WTC11 (cell line): ENCODE measurements around the gene PSPC1. TPM values are rescaled to one million over a fixed set of nuclear protein-coding genes. Genes with fewer than 3 reads are reported as not detected.

Experiments used
- ATAC-seq: fragments of 200-7000 bp; cut with Tn5 transposase; 2 replicates; pipeline ENCODE4 v1.10.0; 2021; ENCODE audit warnings: mild to moderate bottlenecking, moderate library complexity
- CTCF ChIA-PET: fragments of 300-600 bp; sonication (Branson Sonifier 250); formaldehyde crosslinking; loops from one replicate; lab custom pipeline; 2021; ENCODE audit warnings: antibody characterized with exemption; lab: Charles Lee
- POLR2A ChIA-PET: fragments of 350-600 bp; sonication (Branson Sonifier 250); formaldehyde crosslinking; loops from one replicate; lab custom pipeline; 2021; ENCODE audit warnings: antibody characterized with exemption; lab: Charles Lee
- DNase-seq: peaks from one replicate; pipeline ENCODE4 v3.0.0; 2021; ENCODE audit warnings: low spot score
- H3K27ac Mint-ChIP-seq: 2 replicates; pipeline ENCODE4 v1.8.0; 2021; ENCODE audit warnings: mixed read lengths
- H3K27me3 Mint-ChIP-seq: 2 replicates; pipeline ENCODE4 v1.8.0; 2021; ENCODE audit warnings: low read depth, mild to moderate bottlenecking, moderate library complexity, mixed read lengths
- H3K36me3 Mint-ChIP-seq: 2 replicates; pipeline ENCODE4 v1.8.0; 2021; ENCODE audit warnings: mixed read lengths
- H3K4me1 Mint-ChIP-seq: 2 replicates; pipeline ENCODE4 v1.8.0; 2022; ENCODE audit warnings: mixed read lengths
- H3K4me3 Mint-ChIP-seq: 2 replicates; pipeline ENCODE4 v1.8.0; 2021; ENCODE audit warnings: mild to moderate bottlenecking, moderate library complexity, mixed read lengths
- H3K9me3 Mint-ChIP-seq: 2 replicates; pipeline ENCODE4 v1.8.0; 2021; ENCODE audit warnings: mixed read lengths
- ATF1 ChIP-seq: sonication (generic); formaldehyde crosslinking; IDR thresholded peaks from 2 replicates; pipeline ENCODE4 v1.8.1; 2023; ENCODE audit warnings: mild to moderate bottlenecking, moderate library complexity, missing genetic modification reagents
- ATF6 ChIP-seq: sonication (generic); formaldehyde crosslinking; IDR thresholded peaks from 2 replicates; pipeline ENCODE4 v1.8.1; 2023; ENCODE audit warnings: mild to moderate bottlenecking, missing genetic modification reagents
- ESRRA ChIP-seq: sonication (generic); formaldehyde crosslinking; IDR thresholded peaks from 2 replicates; pipeline ENCODE4 v1.8.1; 2022; ENCODE audit warnings: mild to moderate bottlenecking, missing genetic modification reagents, borderline replicate concordance
- ETV6 ChIP-seq: sonication (generic); formaldehyde crosslinking; IDR thresholded peaks from 2 replicates; pipeline ENCODE4 v1.8.1; 2022; ENCODE audit warnings: mild to moderate bottlenecking, missing genetic modification reagents
- FOXP1 ChIP-seq: sonication (generic); formaldehyde crosslinking; IDR thresholded peaks from 2 replicates; pipeline ENCODE4 v1.8.0; 2022; ENCODE audit warnings: missing genetic modification reagents, mild to moderate bottlenecking, moderate library complexity, borderline replicate concordance
- GRHL2 ChIP-seq: fragments of 250-450 bp; sonication (Bioruptor Pico); IDR thresholded peaks from 2 replicates; pipeline ENCODE4 v1.8.0; 2022; ENCODE audit warnings: mild to moderate bottlenecking, moderate library complexity; ENCODE audit not compliant: insufficient replicate concordance, severe bottlenecking
- PRDM15 ChIP-seq: sonication (generic); formaldehyde crosslinking; IDR thresholded peaks from 2 replicates; pipeline ENCODE4 v1.8.0; 2022; ENCODE audit warnings: missing genetic modification reagents
- RELA ChIP-seq: sonication (generic); formaldehyde crosslinking; IDR thresholded peaks from 2 replicates; pipeline ENCODE4 v1.8.1; 2022; ENCODE audit warnings: missing genetic modification reagents, mild to moderate bottlenecking, borderline replicate concordance
- TP53 ChIP-seq: sonication (generic); formaldehyde crosslinking; IDR thresholded peaks from 2 replicates; pipeline ENCODE4 v1.8.1; 2023; ENCODE audit warnings: mild to moderate bottlenecking, missing genetic modification reagents
- USF1 ChIP-seq: sonication (generic); formaldehyde crosslinking; IDR thresholded peaks from 2 replicates; pipeline ENCODE4 v1.8.0; 2022; ENCODE audit warnings: mild to moderate bottlenecking, missing genetic modification reagents
- USF2 ChIP-seq: sonication (generic); formaldehyde crosslinking; IDR thresholded peaks from 2 replicates; pipeline ENCODE4 v1.8.1; 2023; ENCODE audit warnings: mild to moderate bottlenecking, missing genetic modification reagents, moderate library complexity
- ZNF219 ChIP-seq: sonication (generic); formaldehyde crosslinking; IDR thresholded peaks from 2 replicates; pipeline ENCODE4 v1.8.0; 2023; ENCODE audit warnings: missing genetic modification reagents, mild to moderate bottlenecking, borderline replicate concordance
- ZNF317 ChIP-seq: sonication (generic); formaldehyde crosslinking; IDR thresholded peaks from 2 replicates; pipeline ENCODE4 v1.8.1; 2023; ENCODE audit warnings: low read depth, mild to moderate bottlenecking, moderate library complexity, missing genetic modification reagents, borderline replicate concordance
- total RNA-seq: library from RNA; stranded (reverse); gene quantifications from 3 replicates; pipeline ENCODE4 v1.2.3, GENCODE V29; 2021
- TF ChIP-seq, protein P1 (sequence below): fragments of 250-450 bp; sonication (Bioruptor Pico); IDR thresholded peaks from 2 replicates; pipeline ENCODE4 v1.9.0; 2021; ENCODE audit warnings: mild to moderate bottlenecking
- TF ChIP-seq, protein P2 (sequence below): sonication (generic); formaldehyde crosslinking; IDR thresholded peaks from 2 replicates; pipeline ENCODE4 v1.8.0; 2022; ENCODE audit warnings: mild to moderate bottlenecking, missing genetic modification reagents
- TF ChIP-seq, protein P3 (sequence below): fragments of 250-450 bp; sonication (Bioruptor Pico); IDR thresholded peaks from 2 replicates; pipeline ENCODE4 v1.9.0; 2021; ENCODE audit warnings: moderate library complexity, mild to moderate bottlenecking, inconsistent platforms, borderline replicate concordance
- TF ChIP-seq, protein P4 (sequence below): sonication (generic); formaldehyde crosslinking; IDR thresholded peaks from 2 replicates; pipeline ENCODE4 v1.8.1; 2022; ENCODE audit warnings: low read depth, mild to moderate bottlenecking, moderate library complexity, missing genetic modification reagents, borderline replicate concordance

Gene PSPC1
- total RNA-seq, 1 experiment from 2014 or later: 67.5 TPM

- H3K4me3 Mint-ChIP-seq: no peak overlapping the region
- H3K27ac Mint-ChIP-seq: peak overlapping the region; percentile 55; the same call in 1 of the 2 replicates
- POLR2A ChIA-PET: no interaction called here
- no peaks in the 10 kb centered on the region for H3K9me3 Mint-ChIP-seq
- H3K36me3 Mint-ChIP-seq: peaks cover 58% of the 10 kb centered on the region
- H3K4me1 Mint-ChIP-seq: 0 out of 2 replicates have a peak, but pooled peaks cover 7% of the 10 kb centered on the region
- DNase-seq: no peak
- H3K27me3 Mint-ChIP-seq: no peaks in the 10 kb centered on the region
- TF ChIP-seq ESRRA (no peak), ZNF219 (CRISPR knock-in tag) (no peak), PRDM15 (no peak), RELA (CRISPR knock-in tag) (no peak), USF2 (no peak), ATF6 (no peak), TP53 (CRISPR knock-in tag) (no peak), FOXP1 (CRISPR knock-in tag) (no peak)
- TF ChIP-seq, protein P1, sequence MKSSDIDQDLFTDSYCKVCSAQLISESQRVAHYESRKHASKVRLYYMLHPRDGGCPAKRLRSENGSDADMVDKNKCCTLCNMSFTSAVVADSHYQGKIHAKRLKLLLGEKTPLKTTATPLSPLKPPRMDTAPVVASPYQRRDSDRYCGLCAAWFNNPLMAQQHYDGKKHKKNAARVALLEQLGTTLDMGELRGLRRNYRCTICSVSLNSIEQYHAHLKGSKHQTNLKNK: no peak
- TF ChIP-seq, protein P2, sequence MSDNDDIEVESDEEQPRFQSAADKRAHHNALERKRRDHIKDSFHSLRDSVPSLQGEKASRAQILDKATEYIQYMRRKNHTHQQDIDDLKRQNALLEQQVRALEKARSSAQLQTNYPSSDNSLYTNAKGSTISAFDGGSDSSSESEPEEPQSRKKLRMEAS (CRISPR knock-in tag): no peak
- TF ChIP-seq, all 79 proteins: peak for 0
- CTCF ChIA-PET: interaction anchor here (0.8 kb wide), 1 partner anchor 143 kb away, joined by 3 read pairs; no protein-coding TSS in a partner anchor
- ATAC-seq: no peak
These were observed 107.8 kb downstream of the PSPC1 start for GRCh38 chr13:19674898-19675297.

DNA sequence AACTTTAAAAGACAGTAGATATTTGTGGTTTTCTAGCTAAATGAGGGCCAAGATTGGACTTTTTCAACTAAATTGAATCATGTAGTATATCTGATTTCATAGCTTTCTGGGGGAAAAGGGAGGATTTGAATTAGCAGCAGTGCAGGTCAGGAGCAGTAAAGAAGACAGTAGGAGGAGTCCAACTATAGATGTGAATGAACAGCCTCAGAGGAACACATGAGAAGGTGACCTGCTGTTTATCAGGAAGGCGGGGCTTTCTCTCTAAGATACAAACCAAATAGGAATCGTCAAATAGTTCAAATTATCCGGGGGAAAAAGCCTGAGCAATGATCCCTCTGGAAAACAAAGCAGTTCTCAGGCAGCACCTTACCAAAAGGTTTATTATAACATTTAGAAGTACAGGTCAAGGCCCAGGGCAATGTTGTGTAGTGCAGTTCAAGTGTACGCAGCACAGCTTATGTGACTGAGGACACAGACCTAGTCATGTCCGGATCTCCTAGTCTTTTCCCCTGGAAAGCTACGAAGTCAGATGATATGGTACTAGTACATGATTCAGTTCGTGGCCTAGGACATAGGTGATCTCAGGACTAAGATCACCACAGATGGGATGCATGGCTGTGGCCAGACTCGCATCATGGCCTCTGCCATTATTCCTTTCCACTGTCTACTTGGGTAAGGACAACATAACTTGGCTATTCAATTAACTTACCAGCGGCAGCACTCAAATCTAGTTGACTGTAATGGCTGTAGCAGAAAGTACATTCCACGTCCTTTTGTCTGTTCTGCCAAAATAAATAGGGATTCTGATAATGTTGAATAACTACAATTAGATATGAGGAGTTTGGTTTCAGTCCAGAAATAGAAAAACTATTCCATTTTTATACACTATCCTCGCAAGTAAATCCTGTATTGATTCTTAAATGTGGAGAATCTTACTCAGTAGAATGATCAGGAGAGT, 109.0 kb downstream of the PSPC1 start:
- peak overlapping the region; percentile 74 for H3K27ac Mint-ChIP-seq
- peaks cover 66% of the 10 kb centered on the region for H3K36me3 Mint-ChIP-seq
- TF ChIP-seq ZNF317 (CRISPR knock-in tag) (no peak), ATF1 (CRISPR knock-in tag) (no peak), ETV6 (CRISPR knock-in tag) (no peak), USF1 (CRISPR knock-in tag) (no peak), GRHL2 (no peak), PRDM15 (no peak)
- TF ChIP-seq, protein P3, sequence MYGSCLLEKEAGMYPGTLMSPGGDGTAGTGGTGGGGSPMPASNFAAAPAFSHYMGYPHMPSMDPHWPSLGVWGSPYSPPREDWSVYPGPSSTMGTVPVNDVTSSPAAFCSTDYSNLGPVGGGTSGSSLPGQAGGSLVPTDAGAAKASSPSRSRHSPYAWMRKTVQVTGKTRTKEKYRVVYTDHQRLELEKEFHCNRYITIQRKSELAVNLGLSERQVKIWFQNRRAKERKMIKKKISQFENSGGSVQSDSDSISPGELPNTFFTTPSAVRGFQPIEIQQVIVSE (CRISPR knock-in tag): no peak
- TF ChIP-seq, protein P4, sequence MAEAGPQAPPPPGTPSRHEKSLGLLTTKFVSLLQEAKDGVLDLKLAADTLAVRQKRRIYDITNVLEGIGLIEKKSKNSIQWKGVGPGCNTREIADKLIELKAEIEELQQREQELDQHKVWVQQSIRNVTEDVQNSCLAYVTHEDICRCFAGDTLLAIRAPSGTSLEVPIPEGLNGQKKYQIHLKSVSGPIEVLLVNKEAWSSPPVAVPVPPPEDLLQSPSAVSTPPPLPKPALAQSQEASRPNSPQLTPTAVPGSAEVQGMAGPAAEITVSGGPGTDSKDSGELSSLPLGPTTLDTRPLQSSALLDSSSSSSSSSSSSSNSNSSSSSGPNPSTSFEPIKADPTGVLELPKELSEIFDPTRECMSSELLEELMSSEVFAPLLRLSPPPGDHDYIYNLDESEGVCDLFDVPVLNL (CRISPR knock-in tag): no peak

More for the DNA sequence above, 109.0 kb downstream of the PSPC1 start:
- ATAC-seq (no peak), DNase-seq (no peak)
- ChIA-PET POLR2A (no interaction called here), CTCF (interaction anchor here (0.7 to 0.8 kb wide), 2 partner anchors 18 to 144 kb away, joined by 3 to 4 read pairs; no protein-coding TSS in a partner anchor)
- Mint-ChIP-seq H3K4me1 (0 out of 2 replicates have a peak, but pooled peaks cover 2% of the 10 kb centered on the region), H3K4me3 (no peak overlapping the region), H3K27me3 (no peaks in the 10 kb centered on the region), H3K9me3 (no peaks in the 10 kb centered on the region)
